IMR-90 (cell line): ENCODE measurements around the gene RNF2. TPM values are rescaled to one million over a fixed set of nuclear protein-coding genes. Genes with fewer than 3 reads are reported as not detected.

Source experiments
- ATAC-seq: fragments of 200-7000 bp; cut with Tn5 transposase; 2 replicates; pipeline ENCODE4 v1.9.1; 2020; ENCODE audit warnings: low read depth, mild to moderate bottlenecking, moderate library complexity
- BruUV-seq: library from RNA; stranded (reverse); fragments of 400-500 nt; replicated peaks from 2 replicates; lab custom pipeline; 2021; lab: Mats Ljungman, UMichigan
- CTCF ChIA-PET: fragments of 300-600 bp; formaldehyde crosslinking; extraction: SDS; loops from one replicate; lab custom pipeline; 2021; ENCODE audit warnings: antibody characterized with exemption; lab: Yijun Ruan, JAX
- POLR2A ChIA-PET: fragments of 300-600 bp; sonication (Branson Sonifier 250); formaldehyde crosslinking; loops from one replicate; lab custom pipeline; 2022; ENCODE audit warnings: antibody characterized with exemption; ENCODE audit not compliant: unreplicated experiment; lab: Charles Lee
- DNase-seq: peaks from one replicate; pipeline ENCODE4 v3.0.0; 2013
- H2AFZ ChIP-seq: replicated peaks from 2 replicates; pipeline ENCODE3; 2013; ENCODE audit warnings: low read length, mild to moderate bottlenecking; ENCODE audit not compliant: poor library complexity
- H2AK5ac ChIP-seq: 2 replicates; pipeline ENCODE4 v1.6.1; 2013; ENCODE audit warnings: low read depth, low read length, inconsistent platforms
- H2AK9ac ChIP-seq: replicated peaks from 2 replicates; pipeline ENCODE3; 2013; ENCODE audit warnings: mild to moderate bottlenecking, low read depth, low read length, moderate library complexity; ENCODE audit not compliant: poor library complexity
- H2BK120ac ChIP-seq: 2 replicates; pipeline ENCODE4 v1.6.1; 2013; ENCODE audit warnings: low read depth, low read length, inconsistent platforms
- H2BK15ac ChIP-seq: 3 replicates; pipeline ENCODE4 v1.6.1; 2013; ENCODE audit warnings: low read depth, low read length, inconsistent platforms
- H2BK20ac ChIP-seq: 2 replicates; pipeline ENCODE4 v1.6.1; 2013; ENCODE audit warnings: low read depth, mild to moderate bottlenecking, inconsistent platforms, low read length, moderate library complexity
- H2BK5ac ChIP-seq: 2 replicates; pipeline ENCODE4 v1.6.1; 2013; ENCODE audit warnings: mild to moderate bottlenecking, low read depth, low read length, inconsistent platforms; ENCODE audit not compliant: poor library complexity, severe bottlenecking
- H3K14ac ChIP-seq: replicated peaks from 2 replicates; pipeline ENCODE4 v1.6.1; 2013; ENCODE audit warnings: low read depth, low read length, inconsistent platforms
- H3K18ac ChIP-seq: 2 replicates; pipeline ENCODE4 v1.6.1; 2013; ENCODE audit warnings: low read depth, low read length, control low read depth
- H3K23ac ChIP-seq: 2 replicates; pipeline ENCODE4 v1.6.1; 2013; ENCODE audit warnings: low read depth, low read length, inconsistent platforms
- H3K27ac ChIP-seq: 2 replicates; pipeline ENCODE4 v1.5.1; 2013; ENCODE audit warnings: mild to moderate bottlenecking, control low read depth, low read length; ENCODE audit not compliant: insufficient read depth
- H3K27me3 ChIP-seq: 2 replicates; pipeline ENCODE4 v1.6.1; 2013; ENCODE audit warnings: low read length; ENCODE audit not compliant: control insufficient read depth, insufficient read depth
- H3K36me3 ChIP-seq: 2 replicates; pipeline ENCODE4 v1.6.1; 2013; ENCODE audit warnings: low read length, mixed read lengths; ENCODE audit not compliant: control insufficient read depth, insufficient read depth
- H3K4ac ChIP-seq: 2 replicates; pipeline ENCODE4 v1.6.1; 2013; ENCODE audit warnings: low read depth, low read length, inconsistent platforms
- H3K4me1 ChIP-seq: 2 replicates; pipeline ENCODE4 v1.6.1; 2013; ENCODE audit warnings: low read length, mixed read lengths; ENCODE audit not compliant: control insufficient read depth, insufficient read depth
- H3K4me2 ChIP-seq: 2 replicates; pipeline ENCODE4 v1.6.1; 2013; ENCODE audit warnings: low read depth, mild to moderate bottlenecking, control low read depth, low read length, moderate library complexity
- H3K4me3 ChIP-seq: 2 replicates; pipeline ENCODE4 v1.5.1; 2013; ENCODE audit warnings: low read depth, mild to moderate bottlenecking, control low read depth, low read length, moderate library complexity; ENCODE audit not compliant: insufficient read depth
- H3K56ac ChIP-seq: 2 replicates; pipeline ENCODE4 v1.6.1; 2013; ENCODE audit warnings: low read length, inconsistent platforms; ENCODE audit not compliant: insufficient read depth; ENCODE audit errors: extremely low read depth
- H3K79me1 ChIP-seq, 2 experiments: 2 replicates each; pipeline ENCODE4 v1.6.1; 2013; ENCODE audit warnings: low read length in 2 of 2, inconsistent platforms in 1 of 2, low read depth in 1 of 2
- H3K9ac ChIP-seq: 2 replicates; pipeline ENCODE4 v1.6.1; 2013; ENCODE audit warnings: low read depth, low read length, control low read depth
- H3K9me1 ChIP-seq: 2 replicates; pipeline ENCODE4 v1.6.1; 2013; ENCODE audit warnings: low read length, inconsistent platforms; ENCODE audit not compliant: insufficient read depth
- H3K9me3 ChIP-seq: 2 replicates; pipeline ENCODE4 v1.6.1; 2013; ENCODE audit warnings: low read length; ENCODE audit not compliant: control insufficient read depth, insufficient read depth
- H4K20me1 ChIP-seq: 2 replicates; pipeline ENCODE4 v1.6.1; 2013; ENCODE audit warnings: low read length, inconsistent platforms; ENCODE audit not compliant: insufficient read depth
- H4K5ac ChIP-seq: 2 replicates; pipeline ENCODE4 v1.6.1; 2013; ENCODE audit warnings: mild to moderate bottlenecking, low read depth, low read length, control low read depth
- H4K8ac ChIP-seq, 2 experiments: 2 replicates each; pipeline ENCODE4 v1.6.1; 2013; ENCODE audit warnings: low read depth in 2 of 2, low read length in 2 of 2, control low read depth in 1 of 2, inconsistent platforms in 1 of 2
- H4K91ac ChIP-seq: 2 replicates; pipeline ENCODE4 v1.6.1; 2013; ENCODE audit warnings: low read depth, low read length, inconsistent platforms; ENCODE audit not compliant: insufficient read depth
- BHLHE40 ChIP-seq: fragments of 150-350 bp; IDR thresholded peaks from 2 replicates; pipeline ENCODE4 v1.6.1; 2016; ENCODE audit warnings: mild to moderate bottlenecking, low read depth, low read length
- CEBPB ChIP-seq: IDR thresholded peaks from 2 replicates; pipeline ENCODE4 v1.6.1; 2012; ENCODE audit warnings: low read depth, low read length, improper control_type of control experiment
- CHD1 ChIP-seq: IDR thresholded peaks from 2 replicates; pipeline ENCODE4 v1.6.1; 2012; ENCODE audit warnings: low read depth, low read length, improper control_type of control experiment
- ELK1 ChIP-seq: fragments of 150-350 bp; IDR thresholded peaks from 2 replicates; pipeline ENCODE4 v1.6.1; 2016; ENCODE audit warnings: low read depth, mild to moderate bottlenecking, low read length, moderate library complexity, borderline replicate concordance
- FOS ChIP-seq: fragments of 150-350 bp; IDR thresholded peaks from 2 replicates; pipeline ENCODE4 v1.6.1; 2016; ENCODE audit warnings: low read depth, low read length
- MAZ ChIP-seq: IDR thresholded peaks from 2 replicates; pipeline ENCODE4 v1.6.1; 2012; ENCODE audit warnings: low read depth, mild to moderate bottlenecking, low read length, improper control_type of control experiment, moderate library complexity, borderline replicate concordance
- MXI1 ChIP-seq: IDR thresholded peaks from 2 replicates; pipeline ENCODE4 v1.6.1; 2012; ENCODE audit warnings: low read depth, mild to moderate bottlenecking, low read length, moderate library complexity, borderline replicate concordance
- NFE2L2 ChIP-seq: fragments of 150-350 bp; IDR thresholded peaks from 2 replicates; pipeline ENCODE4 v1.6.1; 2016; ENCODE audit warnings: low read depth, mild to moderate bottlenecking, low read length
- RAD21 ChIP-seq: IDR thresholded peaks from 2 replicates; pipeline ENCODE4 v1.6.1; 2012; ENCODE audit warnings: low read length, improper control_type of control experiment
- RCOR1 ChIP-seq: IDR thresholded peaks from 2 replicates; pipeline ENCODE4 v1.6.1; 2012; ENCODE audit warnings: mild to moderate bottlenecking, low read length, improper control_type of control experiment; ENCODE audit not compliant: insufficient replicate concordance
- SMC3 ChIP-seq: fragments of 150-350 bp; IDR thresholded peaks from 2 replicates; pipeline ENCODE4 v1.6.1; 2016; ENCODE audit warnings: low read depth, mild to moderate bottlenecking, antibody characterized with exemption, low read length, moderate library complexity
- USF2 ChIP-seq: fragments of 150-350 bp; IDR thresholded peaks from 2 replicates; pipeline ENCODE4 v1.6.1; 2017; ENCODE audit warnings: mild to moderate bottlenecking, antibody characterized with exemption, low read length, low read depth
- WGBS, 2 experiments: methylation state at CpG; one replicate each; pipeline versions ENCODE4 v1.1.5 to v1.1.7; 2013; ENCODE audit warnings: missing lambda C conversion rate in 2 of 2; ENCODE audit not compliant: insufficient read length in 1 of 2; ENCODE audit errors: extremely low coverage in 2 of 2; 5-methylcytosine and 5-hydroxymethylcytosine counted together
- dilution Hi-C: fragments of 300-500 bp; cut with HindIII; formaldehyde crosslinking; loops from one replicate; pipeline ENCODE4 v1.14.3; 2018; ENCODE audit warnings: low sequenced_read_pairs; ENCODE audit not compliant: unreplicated experiment
- in situ Hi-C: fragments of 300-500 bp; cut with MboI; formaldehyde crosslinking; loops from 3 replicates; pipeline ENCODE4 v1.14.3; 2019; ENCODE audit warnings: low sequenced_read_pairs, inconsistent platforms, mixed read lengths
- intact Hi-C: fragments of 100-400 bp; cut with micrococcal nuclease; formaldehyde crosslinking; loops from 2 replicates; pipeline ENCODE4 v1.10.0; 2022
- polyA plus RNA-seq, 3 experiments: library from polyadenylated mRNA; depleted of rRNA; stranded (reverse); fragments of >200 nt; gene quantifications; 2 replicates each; pipeline ENCODE4 v1.2.3, GENCODE V29; 2012; ENCODE audit warnings: low replicate concordance in 1 of 3
- total RNA-seq: library from RNA; depleted of rRNA; stranded (reverse); fragments of >200 nt; gene quantifications from 2 replicates; pipeline ENCODE4 v1.2.3, GENCODE V29; 2012
- TF ChIP-seq, protein P1 (sequence below): conservative IDR thresholded peaks from 2 replicates; pipeline ENCODE4 v1.5.1; 2012; ENCODE audit warnings: mild to moderate bottlenecking, low read depth, low read length, improper control_type of control experiment

Gene RNF2
- total and polyA plus RNA-seq, 2 of the 4 experiments (the other 2 are of a cell fraction): 22.6 to 48.8 TPM

- no peak for TF ChIP-seq ELK1
These were observed 28.0 kb upstream of the RNF2 start (continued) for GRCh38 chr1:185017338-185017737.

GRCh38 chr1:185017966-185018365 is 27.4 kb upstream of the RNF2 start:
- no peak for ATAC-seq
- no peak overlapping the region for H3K56ac ChIP-seq
- no peak for DNase-seq
- peaks cover 6% of the 10 kb centered on the region; the same call in 1 of the 2 replicates for H3K4me1 ChIP-seq
- peaks cover 9% of the 10 kb centered on the region for H3K9me1 ChIP-seq
- H3K23ac ChIP-seq: no peak overlapping the region
- no peaks in the 10 kb centered on the region for H3K36me3 ChIP-seq
- no peak overlapping the region for H4K8ac ChIP-seq
- peak overlapping the region; percentile 34; the same call in 1 of the 2 replicates for H3K4ac ChIP-seq
- no peak overlapping the region for H2AFZ ChIP-seq
- no peak overlapping the region for H3K27ac ChIP-seq
- H3K9ac ChIP-seq: no peak overlapping the region
- in situ Hi-C loops: no loop called here
- ChIA-PET POLR2A (no interaction called here), CTCF (interaction anchor here (1.1 kb wide), 1 partner anchor 128 kb away, joined by 3 read pairs; no protein-coding TSS in a partner anchor)
- peak overlapping the region; percentile 2; the same call in 1 of the 2 replicates for H2BK120ac ChIP-seq
- no peak overlapping the region for H3K4me3 ChIP-seq
- no peak for TF ChIP-seq CHD1
- TF ChIP-seq SMC3: no peak
- TF ChIP-seq NFE2L2: no peak
- no peak for TF ChIP-seq MXI1
- no peak for TF ChIP-seq USF2
- TF ChIP-seq MAZ: no peak
- no peak for TF ChIP-seq RAD21
- no peak for TF ChIP-seq FOS
- no peak for TF ChIP-seq BHLHE40
- TF ChIP-seq, protein P1, sequence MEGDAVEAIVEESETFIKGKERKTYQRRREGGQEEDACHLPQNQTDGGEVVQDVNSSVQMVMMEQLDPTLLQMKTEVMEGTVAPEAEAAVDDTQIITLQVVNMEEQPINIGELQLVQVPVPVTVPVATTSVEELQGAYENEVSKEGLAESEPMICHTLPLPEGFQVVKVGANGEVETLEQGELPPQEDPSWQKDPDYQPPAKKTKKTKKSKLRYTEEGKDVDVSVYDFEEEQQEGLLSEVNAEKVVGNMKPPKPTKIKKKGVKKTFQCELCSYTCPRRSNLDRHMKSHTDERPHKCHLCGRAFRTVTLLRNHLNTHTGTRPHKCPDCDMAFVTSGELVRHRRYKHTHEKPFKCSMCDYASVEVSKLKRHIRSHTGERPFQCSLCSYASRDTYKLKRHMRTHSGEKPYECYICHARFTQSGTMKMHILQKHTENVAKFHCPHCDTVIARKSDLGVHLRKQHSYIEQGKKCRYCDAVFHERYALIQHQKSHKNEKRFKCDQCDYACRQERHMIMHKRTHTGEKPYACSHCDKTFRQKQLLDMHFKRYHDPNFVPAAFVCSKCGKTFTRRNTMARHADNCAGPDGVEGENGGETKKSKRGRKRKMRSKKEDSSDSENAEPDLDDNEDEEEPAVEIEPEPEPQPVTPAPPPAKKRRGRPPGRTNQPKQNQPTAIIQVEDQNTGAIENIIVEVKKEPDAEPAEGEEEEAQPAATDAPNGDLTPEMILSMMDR: no peak
- TF ChIP-seq RCOR1: no peak
- no peak for TF ChIP-seq CEBPB
- H2AK9ac ChIP-seq: no peak overlapping the region
- peak overlapping the region; percentile 46 for H2BK5ac ChIP-seq
- dilution Hi-C loops: no loop called here
- intact Hi-C loops: no loop called here
- H2BK15ac ChIP-seq: peak overlapping the region; percentile 22; the same call in 1 of the 3 replicates
- no peak overlapping the region; the same call in 1 of the 2 replicates for H3K18ac ChIP-seq
- H3K79me1 ChIP-seq: no peaks in the 10 kb centered on the region
- peak overlapping the region; percentile 72; the same call in 1 of the 2 replicates for H2BK20ac ChIP-seq
- H4K5ac ChIP-seq: no peak overlapping the region
- no peak overlapping the region for H4K91ac ChIP-seq
- 100% methylated on average over 2 of the region's 3 CpGs; no CpG with 5 or more reads in 1 of the 2 experiments for WGBS, 2 experiments
- no peaks in the 10 kb centered on the region for H4K20me1 ChIP-seq
- H3K27me3 ChIP-seq: no peaks in the 10 kb centered on the region
- H3K14ac ChIP-seq: no peak overlapping the region
- H2AK5ac ChIP-seq: peak overlapping the region; percentile 38; the same call in 1 of the 2 replicates
- no TSS peak for BruUV-seq
- H3K9me3 ChIP-seq: no peaks in the 10 kb centered on the region
- H3K4me2 ChIP-seq: no peak overlapping the region
